Measurements from ENCODE around the gene UNC13B.

UNC13B gene

DNA sequence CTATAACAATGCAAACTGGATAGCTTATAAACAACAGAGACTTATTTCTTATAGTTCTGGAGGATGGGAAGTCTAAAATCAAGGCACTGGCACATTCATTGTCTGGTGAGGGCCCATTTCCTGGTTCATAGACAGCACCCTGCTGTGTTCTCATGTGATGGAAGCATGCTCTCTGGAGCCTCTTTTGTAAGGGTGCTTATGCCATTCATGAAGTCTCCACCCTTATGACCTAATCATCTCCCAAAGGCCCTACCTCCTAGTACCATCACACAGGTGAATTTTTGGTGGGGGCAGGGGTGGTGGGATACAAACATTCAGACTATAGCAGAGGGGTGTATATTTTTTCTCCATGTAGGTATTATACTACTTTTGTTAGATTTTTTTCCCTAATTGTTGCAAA, 92.4 kb downstream of the UNC13B start:
- DNase-seq (ENCODE audit: low spot score) = no peak

DNA sequence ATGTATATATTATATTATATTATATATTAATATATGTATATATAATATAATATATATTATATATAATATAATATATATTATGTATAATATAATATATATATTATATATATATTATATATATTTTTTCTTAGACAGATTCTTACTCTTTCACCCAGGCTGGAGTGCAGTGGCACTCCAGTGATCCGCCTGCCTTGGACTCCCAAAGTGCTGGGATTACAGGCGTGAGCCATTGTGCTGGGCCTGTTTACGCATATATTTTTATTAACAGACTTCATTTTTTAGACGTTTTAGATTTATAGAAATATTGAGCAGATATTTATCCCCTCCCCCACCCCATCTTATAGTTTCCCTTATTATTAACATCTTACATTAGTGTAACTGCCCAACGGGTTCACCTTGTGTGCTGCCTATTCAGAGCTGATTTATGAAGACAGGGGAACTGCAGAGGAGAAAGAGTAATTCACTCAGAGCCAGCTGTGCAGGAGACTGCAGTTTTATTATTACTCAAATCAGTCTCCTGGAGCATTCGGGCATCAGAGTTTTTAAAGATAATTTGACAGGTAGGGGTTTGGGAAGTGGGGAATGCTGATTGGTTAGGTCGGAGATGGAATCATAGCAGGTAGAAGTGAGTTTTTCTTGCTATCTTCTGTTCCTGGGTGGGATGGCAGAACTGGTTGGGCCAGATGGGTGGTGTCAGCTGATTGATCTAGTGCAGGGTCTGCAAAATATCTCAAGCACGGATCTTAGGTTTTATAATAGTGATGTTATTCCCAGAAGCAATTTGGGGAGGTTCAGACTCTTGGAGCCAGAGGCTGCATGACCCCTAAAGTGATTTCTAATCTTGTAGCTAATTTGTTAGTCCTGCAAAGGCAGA, 93.4 kb downstream of the UNC13B start:
- Histone ChIP-seq H3K4me1 (ENCODE audit: insufficient read depth, poor library complexity, severe bottlenecking) (no peaks in the 10 kb centered on the region), H3K27ac (ENCODE audit: poor library complexity, severe bottlenecking) (no peak overlapping the region), H3K9me3 (ENCODE audit: severe bottlenecking) (no peaks in the 10 kb centered on the region), H3K27me3 (ENCODE audit: insufficient read depth, poor library complexity, severe bottlenecking) (no peaks in the 10 kb centered on the region), H3K4me3 (ENCODE audit: severe bottlenecking) (no peak overlapping the region), H3K36me3 (ENCODE audit: low read depth) (no peaks in the 10 kb centered on the region)
- no peak for ATAC-seq (ENCODE audit: low read depth)
- TF ChIP-seq, protein P1, sequence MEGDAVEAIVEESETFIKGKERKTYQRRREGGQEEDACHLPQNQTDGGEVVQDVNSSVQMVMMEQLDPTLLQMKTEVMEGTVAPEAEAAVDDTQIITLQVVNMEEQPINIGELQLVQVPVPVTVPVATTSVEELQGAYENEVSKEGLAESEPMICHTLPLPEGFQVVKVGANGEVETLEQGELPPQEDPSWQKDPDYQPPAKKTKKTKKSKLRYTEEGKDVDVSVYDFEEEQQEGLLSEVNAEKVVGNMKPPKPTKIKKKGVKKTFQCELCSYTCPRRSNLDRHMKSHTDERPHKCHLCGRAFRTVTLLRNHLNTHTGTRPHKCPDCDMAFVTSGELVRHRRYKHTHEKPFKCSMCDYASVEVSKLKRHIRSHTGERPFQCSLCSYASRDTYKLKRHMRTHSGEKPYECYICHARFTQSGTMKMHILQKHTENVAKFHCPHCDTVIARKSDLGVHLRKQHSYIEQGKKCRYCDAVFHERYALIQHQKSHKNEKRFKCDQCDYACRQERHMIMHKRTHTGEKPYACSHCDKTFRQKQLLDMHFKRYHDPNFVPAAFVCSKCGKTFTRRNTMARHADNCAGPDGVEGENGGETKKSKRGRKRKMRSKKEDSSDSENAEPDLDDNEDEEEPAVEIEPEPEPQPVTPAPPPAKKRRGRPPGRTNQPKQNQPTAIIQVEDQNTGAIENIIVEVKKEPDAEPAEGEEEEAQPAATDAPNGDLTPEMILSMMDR (IDR thresholded peaks at IDR 0.05; ENCODE audit: poor library complexity, severe bottlenecking) = no peak
- DNase-seq (ENCODE audit: low spot score) = no peak

More for the DNA sequence above, 92.4 kb downstream of the UNC13B start:
- TF ChIP-seq, protein P1 (IDR thresholded peaks at IDR 0.05; ENCODE audit: poor library complexity, severe bottlenecking) = no peak
- Histone ChIP-seq H3K4me1 (ENCODE audit: insufficient read depth, poor library complexity, severe bottlenecking) (no peaks in the 10 kb centered on the region), H3K9me3 (ENCODE audit: severe bottlenecking) (no peaks in the 10 kb centered on the region), H3K4me3 (ENCODE audit: severe bottlenecking) (no peak overlapping the region), H3K27me3 (ENCODE audit: insufficient read depth, poor library complexity, severe bottlenecking) (no peaks in the 10 kb centered on the region), H3K36me3 (ENCODE audit: low read depth) (no peaks in the 10 kb centered on the region), H3K27ac (ENCODE audit: poor library complexity, severe bottlenecking) (no peak overlapping the region)
- ATAC-seq (ENCODE audit: low read depth) = no peak

DNA sequence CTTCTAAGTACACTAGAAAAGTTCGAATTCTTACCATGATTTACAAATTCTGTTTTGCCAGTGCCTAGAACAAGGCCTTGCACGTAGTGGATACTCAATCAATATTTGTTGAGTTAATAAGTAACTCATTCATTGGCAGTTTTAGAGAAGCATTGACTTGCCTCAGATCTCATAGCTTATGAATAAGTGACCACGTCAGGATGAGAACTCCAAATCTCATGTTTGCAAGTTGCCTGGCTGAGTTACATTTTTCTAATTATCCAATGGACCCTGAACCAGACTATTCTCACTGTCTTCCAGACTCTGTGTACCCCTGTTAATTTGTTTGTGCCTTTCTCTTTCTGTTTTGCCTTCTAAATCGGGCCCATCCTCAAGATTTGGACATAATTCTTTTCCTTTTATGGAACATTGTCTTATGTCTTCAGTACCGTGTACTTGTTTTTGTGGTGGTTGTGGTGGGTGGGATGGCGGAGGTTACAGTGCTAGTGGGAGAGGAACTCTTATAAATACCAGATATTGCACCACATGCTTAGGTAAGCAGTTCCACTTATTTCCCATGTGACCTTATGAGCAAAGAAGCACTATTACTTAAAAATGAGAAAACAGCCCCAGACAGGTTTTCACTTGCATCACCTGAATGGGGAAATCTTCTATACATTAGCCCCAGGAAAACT, 96.3 kb downstream of the UNC13B start:
- ATAC-seq (ENCODE audit: low read depth) (no peak), DNase-seq (ENCODE audit: low spot score) (no peak)
- Histone ChIP-seq H3K36me3 (ENCODE audit: low read depth) (no peaks in the 10 kb centered on the region), H3K4me3 (ENCODE audit: severe bottlenecking) (no peak overlapping the region), H3K9me3 (ENCODE audit: severe bottlenecking) (no peaks in the 10 kb centered on the region), H3K4me1 (ENCODE audit: insufficient read depth, poor library complexity, severe bottlenecking) (no peaks in the 10 kb centered on the region), H3K27me3 (ENCODE audit: insufficient read depth, poor library complexity, severe bottlenecking) (no peaks in the 10 kb centered on the region), H3K27ac (ENCODE audit: poor library complexity, severe bottlenecking) (no peak overlapping the region)
- TF ChIP-seq, protein P1 (IDR thresholded peaks at IDR 0.05; ENCODE audit: poor library complexity, severe bottlenecking) = no peak

DNA sequence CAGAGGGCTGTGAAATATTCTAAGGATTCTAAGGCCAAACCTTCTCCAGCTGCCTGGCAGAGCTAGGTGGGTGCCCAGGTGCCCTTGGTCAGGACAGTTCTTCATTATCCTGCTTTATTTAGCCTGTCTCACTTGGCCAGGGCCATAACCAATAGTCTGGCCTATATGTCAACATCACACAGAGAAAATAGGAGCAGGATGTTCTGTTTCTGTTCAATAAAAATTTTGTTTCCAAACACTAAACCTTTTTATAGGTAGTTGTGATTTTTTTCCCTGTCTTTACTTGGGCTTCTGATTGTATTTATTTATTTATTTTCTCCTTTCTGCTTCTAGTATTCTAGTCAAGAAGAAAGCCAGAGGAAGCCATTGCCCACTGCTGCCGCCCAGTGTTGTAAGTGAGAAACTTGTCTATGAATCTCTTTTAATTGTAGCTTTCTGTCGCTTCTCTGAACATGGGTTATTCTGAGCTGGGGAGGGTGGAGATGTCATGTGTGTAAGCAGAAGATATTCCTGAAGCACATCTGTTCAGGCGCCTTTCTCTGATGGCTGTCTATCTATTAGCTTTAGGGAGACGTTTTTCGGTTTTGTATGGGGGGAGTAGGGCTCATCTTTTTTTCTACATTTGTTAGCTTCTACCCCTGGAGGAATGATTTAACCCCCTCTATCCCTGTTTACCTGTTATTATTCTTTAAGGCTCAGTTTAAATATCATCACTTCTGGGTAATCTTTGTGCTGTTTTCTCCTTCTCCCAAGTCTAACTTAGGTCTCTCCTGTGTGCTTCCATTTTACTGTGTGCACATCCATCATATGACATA, 97.1 kb downstream of the UNC13B start:
- Histone ChIP-seq H3K4me3 (ENCODE audit: severe bottlenecking) (no peak overlapping the region), H3K9me3 (ENCODE audit: severe bottlenecking) (no peaks in the 10 kb centered on the region), H3K27me3 (ENCODE audit: insufficient read depth, poor library complexity, severe bottlenecking) (no peaks in the 10 kb centered on the region), H3K36me3 (ENCODE audit: low read depth) (no peaks in the 10 kb centered on the region), H3K27ac (ENCODE audit: poor library complexity, severe bottlenecking) (no peak overlapping the region), H3K4me1 (ENCODE audit: insufficient read depth, poor library complexity, severe bottlenecking) (no peaks in the 10 kb centered on the region)
- TF ChIP-seq, protein P1 (IDR thresholded peaks at IDR 0.05; ENCODE audit: poor library complexity, severe bottlenecking) = peak; percentile 91
- peak; percentile 64 for ATAC-seq (ENCODE audit: low read depth)
- DNase-seq (ENCODE audit: low spot score) = no peak
